Measurements from ENCODE around the gene DOCK11.

DNA sequence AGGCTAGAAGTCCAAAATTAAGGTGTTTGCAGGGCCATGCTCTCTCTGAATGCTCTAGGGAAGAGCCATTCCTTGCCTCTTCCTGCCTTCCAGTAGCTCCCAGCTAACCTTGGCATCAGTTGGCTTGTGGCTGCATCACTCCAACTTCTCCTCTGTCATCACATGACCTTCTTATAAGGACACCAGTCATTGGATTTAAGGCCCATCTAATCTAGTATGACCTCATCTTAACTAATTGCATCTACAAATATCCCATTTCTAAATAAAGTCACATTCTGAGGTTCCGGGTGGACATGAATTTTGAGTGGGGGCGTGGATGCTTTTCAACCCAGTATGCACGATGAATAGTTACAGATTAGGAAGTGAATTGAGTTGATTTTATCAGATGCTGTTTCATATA lies 89.7 kb downstream of the DOCK11 start:
- TF ChIP-seq, protein P1, sequence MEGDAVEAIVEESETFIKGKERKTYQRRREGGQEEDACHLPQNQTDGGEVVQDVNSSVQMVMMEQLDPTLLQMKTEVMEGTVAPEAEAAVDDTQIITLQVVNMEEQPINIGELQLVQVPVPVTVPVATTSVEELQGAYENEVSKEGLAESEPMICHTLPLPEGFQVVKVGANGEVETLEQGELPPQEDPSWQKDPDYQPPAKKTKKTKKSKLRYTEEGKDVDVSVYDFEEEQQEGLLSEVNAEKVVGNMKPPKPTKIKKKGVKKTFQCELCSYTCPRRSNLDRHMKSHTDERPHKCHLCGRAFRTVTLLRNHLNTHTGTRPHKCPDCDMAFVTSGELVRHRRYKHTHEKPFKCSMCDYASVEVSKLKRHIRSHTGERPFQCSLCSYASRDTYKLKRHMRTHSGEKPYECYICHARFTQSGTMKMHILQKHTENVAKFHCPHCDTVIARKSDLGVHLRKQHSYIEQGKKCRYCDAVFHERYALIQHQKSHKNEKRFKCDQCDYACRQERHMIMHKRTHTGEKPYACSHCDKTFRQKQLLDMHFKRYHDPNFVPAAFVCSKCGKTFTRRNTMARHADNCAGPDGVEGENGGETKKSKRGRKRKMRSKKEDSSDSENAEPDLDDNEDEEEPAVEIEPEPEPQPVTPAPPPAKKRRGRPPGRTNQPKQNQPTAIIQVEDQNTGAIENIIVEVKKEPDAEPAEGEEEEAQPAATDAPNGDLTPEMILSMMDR (IDR thresholded peaks at IDR 0.05; ENCODE audit: low read length), result no peak
- no peak for TF ChIP-seq EZH2 (IDR thresholded peaks at IDR 0.05; ENCODE audit: borderline replicate concordance, low read length)
